Measurements from ENCODE around the gene STRA6.
A peak's percentile ranks its signal among the peaks of the same experiment; 100 is the strongest.

Gene STRA6

GRCh38 chr15:74172701-74173379 is 29.7 kb downstream of the STRA6 start:
- TF ChIP-seq CTCF (IDR thresholded peaks at IDR 0.05; ENCODE audit: low read depth, low read length), result no peak
- no peak overlapping the region for H3K4me3 ChIP-seq (replicated peaks in 1 of 2; ENCODE audit: low read depth in 2 of 2, low read length in 2 of 2)
- DNase-seq (ENCODE audit: low read depth in 2 of 2), result peak; percentile 72 to 91

GRCh38 chr15:74171965-74172541 is 30.5 kb downstream of the STRA6 start:
- TF ChIP-seq CTCF (IDR thresholded peaks at IDR 0.05; ENCODE audit: low read depth, low read length), result no peak
- peak in 1 of 2 donors; percentile 20 for DNase-seq (ENCODE audit: low read depth in 2 of 2)
- H3K4me3 ChIP-seq (replicated peaks in 1 of 2; ENCODE audit: low read depth in 2 of 2, low read length in 2 of 2), result no peak overlapping the region

GRCh38 chr15:74170875-74171578 is 31.6 kb downstream of the STRA6 start:
- no peak for TF ChIP-seq CTCF (IDR thresholded peaks at IDR 0.05; ENCODE audit: low read depth, low read length)
- no peak for DNase-seq (ENCODE audit: low read depth in 2 of 2)
- H3K4me3 ChIP-seq (replicated peaks in 1 of 2; ENCODE audit: low read depth in 2 of 2, low read length in 2 of 2), result no peak overlapping the region

- no peak for DNase-seq (ENCODE audit: low read depth in 2 of 2)
- no peak overlapping the region for H3K4me3 ChIP-seq (replicated peaks in 1 of 2; ENCODE audit: low read depth in 2 of 2, low read length in 2 of 2)
- TF ChIP-seq CTCF (IDR thresholded peaks at IDR 0.05; ENCODE audit: low read depth, low read length), result no peak
Observed at GRCh38 chr15:74170071-74170844, 32.3 kb downstream of the STRA6 start.

GRCh38 chr15:74168711-74169126 is 33.9 kb downstream of the STRA6 start:
- TF ChIP-seq CTCF (IDR thresholded peaks at IDR 0.05; ENCODE audit: low read depth, low read length), result no peak
- DNase-seq (ENCODE audit: low read depth in 2 of 2), result no peak
- H3K4me3 ChIP-seq (replicated peaks in 1 of 2; ENCODE audit: low read depth in 2 of 2, low read length in 2 of 2), result no peak overlapping the region

- no peak overlapping the region for H3K4me3 ChIP-seq (replicated peaks in 1 of 2; ENCODE audit: low read depth in 2 of 2, low read length in 2 of 2)
- TF ChIP-seq CTCF (IDR thresholded peaks at IDR 0.05; ENCODE audit: low read depth, low read length), result no peak
- no peak for DNase-seq (ENCODE audit: low read depth in 2 of 2)
Observed at GRCh38 chr15:74167891-74168331, 34.7 kb downstream of the STRA6 start.

Measured in cardiac fibroblast (primary cell).